GM12801 (cell line): ENCODE results near the gene SGTA.

ENCODE experiments used
- TF ChIP-seq, protein P1 (sequence below): IDR thresholded peaks from one replicate; pipeline ENCODE4 v1.5.1; 2011; ENCODE audit warnings: control low read depth; ENCODE audit not compliant: insufficient read length; ENCODE audit errors: extremely low read depth

SGTA gene

DNA sequence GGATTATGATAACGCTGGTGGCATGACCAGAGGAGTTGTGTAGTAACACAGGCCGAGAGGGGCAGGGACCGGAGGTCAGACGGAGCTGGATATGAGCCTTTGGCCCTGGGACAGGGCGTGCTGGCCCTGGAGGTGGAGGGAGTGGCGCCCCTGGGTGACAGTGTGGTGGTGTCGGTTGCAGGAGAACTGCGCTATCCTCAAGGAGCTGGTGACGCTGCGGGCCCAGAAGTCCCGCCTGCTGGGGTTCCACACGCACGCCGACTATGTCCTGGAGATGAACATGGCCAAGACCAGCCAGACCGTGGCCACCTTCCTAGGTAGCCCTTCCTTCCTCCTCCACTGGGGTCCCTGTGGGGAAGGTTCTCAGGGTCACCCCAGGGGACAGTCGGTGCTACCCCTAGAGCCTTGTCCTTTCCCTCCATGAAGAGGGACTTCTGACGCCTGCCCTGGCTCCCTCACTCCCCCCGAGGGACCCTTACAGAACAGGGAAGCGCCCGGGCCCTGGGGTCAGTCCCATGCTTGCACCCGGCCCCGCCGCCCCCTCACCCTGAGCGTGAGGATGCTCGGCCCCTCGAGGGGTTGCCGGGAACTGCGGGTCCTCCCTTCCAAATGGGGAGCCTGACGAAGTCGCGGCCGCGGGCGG is 23.8 kb upstream of the SGTA start:
- TF ChIP-seq, protein P1, sequence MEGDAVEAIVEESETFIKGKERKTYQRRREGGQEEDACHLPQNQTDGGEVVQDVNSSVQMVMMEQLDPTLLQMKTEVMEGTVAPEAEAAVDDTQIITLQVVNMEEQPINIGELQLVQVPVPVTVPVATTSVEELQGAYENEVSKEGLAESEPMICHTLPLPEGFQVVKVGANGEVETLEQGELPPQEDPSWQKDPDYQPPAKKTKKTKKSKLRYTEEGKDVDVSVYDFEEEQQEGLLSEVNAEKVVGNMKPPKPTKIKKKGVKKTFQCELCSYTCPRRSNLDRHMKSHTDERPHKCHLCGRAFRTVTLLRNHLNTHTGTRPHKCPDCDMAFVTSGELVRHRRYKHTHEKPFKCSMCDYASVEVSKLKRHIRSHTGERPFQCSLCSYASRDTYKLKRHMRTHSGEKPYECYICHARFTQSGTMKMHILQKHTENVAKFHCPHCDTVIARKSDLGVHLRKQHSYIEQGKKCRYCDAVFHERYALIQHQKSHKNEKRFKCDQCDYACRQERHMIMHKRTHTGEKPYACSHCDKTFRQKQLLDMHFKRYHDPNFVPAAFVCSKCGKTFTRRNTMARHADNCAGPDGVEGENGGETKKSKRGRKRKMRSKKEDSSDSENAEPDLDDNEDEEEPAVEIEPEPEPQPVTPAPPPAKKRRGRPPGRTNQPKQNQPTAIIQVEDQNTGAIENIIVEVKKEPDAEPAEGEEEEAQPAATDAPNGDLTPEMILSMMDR = no peak

DNA sequence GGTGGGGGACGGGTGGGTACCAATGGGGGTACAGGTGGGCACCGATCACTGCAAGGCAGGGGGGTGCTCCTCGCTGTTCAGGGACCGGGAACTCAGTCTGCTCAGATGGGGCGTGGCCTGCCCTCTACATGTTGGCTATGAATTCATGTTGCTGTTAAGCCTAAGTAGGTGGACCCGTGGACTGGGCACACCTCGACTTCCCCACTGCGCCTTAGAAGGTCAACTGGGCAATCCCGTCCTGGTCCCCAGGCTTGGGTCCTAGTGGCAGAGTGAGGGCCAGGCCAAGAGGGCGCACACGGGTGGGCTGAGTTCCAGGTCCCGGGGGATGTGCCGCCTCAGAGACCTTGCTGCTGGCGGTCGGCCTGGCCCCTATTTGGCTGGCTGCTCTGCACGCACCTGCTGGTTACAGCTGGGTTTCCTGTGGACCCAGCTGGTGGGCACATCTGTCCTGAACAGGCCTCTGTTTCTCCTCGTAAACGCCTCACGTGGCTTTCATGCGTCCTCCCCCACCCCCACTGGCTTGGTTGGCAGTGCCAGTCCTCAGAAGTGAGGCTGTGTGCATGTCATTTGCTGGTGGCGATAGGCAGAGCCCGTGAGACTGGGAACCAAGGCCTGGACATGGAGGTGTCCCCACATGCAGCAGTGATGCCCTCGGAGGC is 23.0 kb upstream of the SGTA start:
- TF ChIP-seq, protein P1 = no peak

DNA sequence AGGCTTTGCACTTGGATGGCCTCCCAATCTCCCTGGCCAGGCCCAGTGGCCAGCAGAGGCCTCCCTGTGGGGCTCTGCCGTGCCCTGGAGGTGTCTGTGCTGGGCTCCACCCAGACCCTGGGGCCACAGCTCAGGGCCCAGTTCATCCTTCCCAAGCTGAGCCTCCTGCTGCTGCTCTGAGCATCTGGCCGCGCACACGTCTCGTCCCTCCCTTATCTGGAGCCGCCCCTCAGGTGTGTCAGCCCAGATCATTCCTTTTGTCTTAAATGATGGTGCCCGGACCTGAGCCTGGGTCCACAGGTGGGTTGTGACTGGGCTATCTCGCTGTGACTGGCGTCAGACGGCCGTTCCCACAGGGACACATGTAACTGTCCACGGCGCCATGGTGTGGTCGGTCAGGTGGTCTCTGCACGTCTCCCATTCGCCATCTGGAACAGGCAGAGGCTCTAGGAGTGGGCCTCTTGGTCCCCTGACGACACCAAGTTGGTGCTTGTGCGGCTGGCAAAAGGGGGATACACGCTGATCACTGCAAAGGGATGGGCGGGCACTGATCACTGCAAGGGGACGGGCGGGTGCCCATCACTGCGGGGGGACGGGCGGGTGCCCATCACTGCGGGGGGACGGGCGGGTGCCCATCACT is 22.3 kb upstream of the SGTA start:
- TF ChIP-seq, protein P1 = no peak

DNA sequence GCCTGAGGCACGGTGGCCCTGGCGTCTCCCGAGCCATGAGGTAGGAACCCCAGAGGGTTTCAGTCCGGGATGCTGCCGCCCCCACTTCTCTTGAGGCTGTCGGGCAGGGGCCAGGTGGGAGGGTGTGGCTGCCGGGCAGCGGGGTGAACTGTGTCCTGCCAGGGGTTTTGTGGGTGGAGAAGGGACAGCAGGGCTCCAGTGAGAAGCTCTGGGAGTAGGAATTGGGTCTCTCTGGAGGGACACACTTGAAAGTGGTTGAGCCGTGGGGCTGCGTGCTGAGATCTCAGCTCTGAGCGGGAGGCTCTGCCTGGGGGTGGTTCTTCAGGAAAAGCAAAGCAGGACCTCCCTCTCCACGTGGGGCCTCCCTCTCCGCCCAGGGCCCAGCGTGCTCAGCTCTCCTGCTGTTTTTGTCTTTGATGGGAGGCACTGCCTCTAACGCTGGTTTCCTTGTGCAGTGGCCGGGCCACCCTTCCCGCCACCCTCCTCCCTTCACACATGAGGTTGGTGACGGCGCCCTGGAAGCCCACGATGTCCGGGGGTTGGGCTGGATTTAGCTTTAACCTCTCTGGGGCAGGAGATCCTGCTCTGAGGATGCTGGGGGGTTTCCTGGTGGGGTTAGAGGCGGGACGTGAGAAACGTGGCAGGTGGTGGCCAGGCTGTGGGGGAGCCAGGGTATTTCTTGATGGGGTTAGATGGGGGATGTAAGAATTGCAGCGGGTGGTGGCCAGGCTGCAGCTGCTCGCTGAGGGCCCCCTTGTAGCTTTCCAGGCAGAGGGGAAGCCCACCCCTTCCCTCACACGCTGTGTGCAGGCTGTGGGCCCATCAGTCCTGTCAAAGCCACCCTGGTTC is 21.3 kb upstream of the SGTA start:
- TF ChIP-seq, protein P1 = no peak

DNA sequence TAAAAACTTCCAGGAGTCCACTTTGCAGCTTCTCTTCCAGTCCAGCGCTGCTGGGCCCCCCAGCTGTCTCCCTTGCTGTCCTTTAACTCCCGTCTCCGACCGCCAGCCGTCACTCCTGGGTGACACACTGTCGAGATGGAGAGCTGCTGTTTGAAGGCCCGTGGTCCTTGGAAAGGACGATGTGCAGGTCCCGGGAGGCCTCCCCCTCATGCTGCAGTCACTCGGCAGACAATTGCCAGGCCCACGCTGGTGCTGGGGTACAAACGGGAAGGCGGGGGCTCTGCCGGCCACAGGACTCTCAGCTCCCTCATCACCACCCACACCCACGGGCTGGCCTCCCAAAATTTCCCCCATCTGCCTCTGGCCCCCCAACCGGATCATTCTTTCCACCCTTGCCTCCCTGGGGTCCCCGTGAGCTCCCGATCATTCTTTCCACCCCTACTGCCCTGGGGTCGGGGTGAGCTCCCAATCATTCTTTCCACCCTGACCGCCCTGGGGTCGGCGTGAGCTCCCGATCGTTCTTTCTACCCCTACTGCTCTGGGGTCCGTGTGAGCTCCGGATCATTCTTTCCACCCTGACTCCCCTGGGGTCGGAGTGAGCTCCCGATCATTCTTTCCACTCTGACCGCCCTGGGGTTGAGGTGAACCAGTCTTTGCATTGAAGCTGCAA is 20.5 kb upstream of the SGTA start:
- TF ChIP-seq, protein P1 = no peak

DNA sequence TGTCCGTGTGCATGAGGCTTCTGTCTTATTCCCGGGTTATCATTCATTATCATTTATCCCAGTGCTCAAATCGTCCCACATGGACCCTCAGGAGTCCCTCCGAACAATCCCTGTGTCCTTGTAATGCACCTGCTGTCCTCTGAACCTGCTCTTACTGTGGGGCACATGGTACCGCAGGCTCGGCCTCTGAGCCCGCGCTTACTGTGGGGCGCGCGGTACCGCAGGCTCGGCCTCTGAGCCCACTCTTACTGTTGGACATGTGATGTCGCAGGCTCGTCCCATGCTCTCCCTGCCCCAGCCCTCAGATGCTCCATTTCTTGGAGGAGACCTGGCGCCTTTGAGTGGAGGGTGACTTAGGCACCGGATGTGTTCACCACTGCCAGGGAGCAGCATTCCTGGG is 19.8 kb upstream of the SGTA start:
- TF ChIP-seq, protein P1 = no peak
